Measurements from ENCODE around the gene TIGD1.

DNA sequence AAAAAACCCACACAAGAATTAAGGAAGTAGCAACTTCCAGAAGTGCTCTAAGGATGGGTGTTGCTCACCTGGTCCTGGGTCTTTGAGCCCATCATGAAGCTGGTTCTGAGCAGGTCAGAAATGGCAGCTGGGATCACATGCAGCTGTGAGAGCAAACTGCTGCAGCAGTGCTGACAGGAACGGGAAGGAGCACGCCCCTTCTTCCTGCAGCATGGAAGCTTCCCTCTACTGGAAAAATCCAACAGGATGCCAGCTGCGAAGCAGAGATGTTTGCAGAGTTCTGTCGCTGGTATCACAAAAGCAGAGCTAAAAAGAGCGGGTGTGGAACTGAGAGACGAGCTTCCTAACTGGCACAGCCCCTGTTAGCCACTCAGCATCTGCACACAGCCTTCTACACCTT, 33.9 kb upstream of the TIGD1 start:
- TF ChIP-seq POLR2A (IDR thresholded peaks at IDR 0.05; ENCODE audit: low read depth, low read length) (no peak), TAF1 (IDR thresholded peaks at IDR 0.05; ENCODE audit: low read depth, low read length) (no peak), POU2F2 (IDR thresholded peaks at IDR 0.05; ENCODE audit: low read depth, low read length) (no peak)

All from GM12891 (cell line).